Vagina (tissue), 2 donors: ENCODE results near the gene ARPC1A. TPM values are rescaled to one million over a fixed set of nuclear protein-coding genes. Genes with fewer than 3 reads are reported as not detected.

ENCODE experiments used
- DNase-seq, 2 donors: peaks; one replicate each; pipeline ENCODE4 v3.0.0-alpha.2; 2017; ENCODE audit errors: extremely low spot score in 2 of 2
- H3K27ac ChIP-seq: fragments of 200-600 bp; sonication (generic); one replicate; pipeline ENCODE4 v1.5.1; 2019
- H3K27me3 ChIP-seq: fragments of 200-600 bp; sonication (generic); one replicate; pipeline ENCODE4 v1.5.1; 2019
- H3K36me3 ChIP-seq, 2 donors: fragments of 200-600 bp; sonication (generic); one replicate each; pipeline ENCODE4 v1.5.1; 2017 to 2019
- H3K4me1 ChIP-seq: fragments of 200-600 bp; sonication (generic); one replicate; pipeline ENCODE4 v1.5.1; 2019
- H3K4me3 ChIP-seq, 2 donors: fragments of 200-600 bp; sonication (generic); 1 replicate in 1 of 2; 2 replicates in 1 of 2; pipeline ENCODE4 v1.5.1; 2016 to 2019
- H3K9me3 ChIP-seq: fragments of 200-600 bp; sonication (generic); one replicate; pipeline ENCODE4 v1.5.1; 2019
- POLR2A ChIP-seq, 2 donors: fragments of 450-650 bp; IDR thresholded peaks; one replicate each; pipeline ENCODE4 v1.6.1; 2017; ENCODE audit warnings: antibody characterized with exemption in 2 of 2, mild to moderate bottlenecking in 2 of 2, moderate library complexity in 2 of 2
- POLR2AphosphoS5 ChIP-seq, 2 donors: sonication (generic); formaldehyde crosslinking; IDR thresholded peaks; one replicate each; pipeline ENCODE4 v1.9.0; 2017; ENCODE audit warnings: antibody characterized with exemption in 2 of 2, mild to moderate bottlenecking in 2 of 2, low read depth in 1 of 2; ENCODE audit not compliant: insufficient read depth in 1 of 2
- intact Hi-C: fragments of 100-400 bp; cut with DNase I; formaldehyde crosslinking; loops from one replicate; pipeline ENCODE4 v1.15.1; 2023
- total RNA-seq: library from RNA; depleted of rRNA; stranded (reverse); fragments of >200 nt; gene quantifications from one replicate; pipeline ENCODE4 v1.2.3, GENCODE V29; 2016
- TF ChIP-seq, protein P1 (sequence below), 3 experiments: fragments of 450-650 bp in 2 of 3; fragments of 200-600 bp in 1 of 3; sonication (generic) in 1 of 3; IDR thresholded peaks; one replicate each; pipeline ENCODE4 v1.5.1; 2017 to 2019; ENCODE audit warnings: antibody characterized with exemption in 3 of 3, mild to moderate bottlenecking in 2 of 3, moderate library complexity in 2 of 3

The ARPC1A gene
- total RNA-seq, 1 donor from 2014 or later = 106 TPM

DNA sequence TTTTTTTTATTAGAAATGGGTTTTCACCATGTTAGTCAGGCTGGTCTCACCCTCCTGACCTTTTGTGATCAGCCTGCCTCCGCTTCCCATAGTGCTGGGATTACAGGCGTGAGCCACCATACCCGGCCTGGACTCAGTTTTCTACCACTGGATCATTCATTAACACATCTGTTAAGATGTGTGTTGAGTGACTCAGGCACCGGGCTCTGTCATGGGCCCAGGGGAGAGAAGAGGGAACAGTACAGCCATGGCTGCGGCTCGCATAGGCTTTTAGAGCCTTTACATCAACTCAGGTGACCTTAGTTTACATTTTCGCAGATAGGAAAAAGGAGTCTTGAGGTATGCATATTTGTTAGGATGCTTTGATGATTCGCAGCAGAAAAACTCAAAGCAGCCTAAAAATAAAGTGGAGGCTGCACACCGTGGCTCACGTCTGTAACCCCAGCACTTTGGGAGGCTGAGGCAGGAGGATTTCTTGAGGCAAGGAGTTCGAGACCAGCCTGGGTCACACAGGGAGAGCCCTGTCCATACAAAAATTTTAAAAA lies 45.8 kb downstream of the ARPC1A start:
- Histone ChIP-seq H3K4me1 (peaks cover 15% of the 10 kb centered on the region), H3K27ac (no peak overlapping the region), H3K27me3 (no peaks in the 10 kb centered on the region), H3K4me3 (no peak overlapping the region), H3K36me3 (peaks cover 0 to 14% of the 10 kb centered on the region in 2 donors), H3K9me3 (no peaks in the 10 kb centered on the region)
- DNase-seq = no peak
- intact Hi-C loops = no loop called here
- TF ChIP-seq POLR2A (IDR thresholded peaks at IDR 0.05) = no peak
- TF ChIP-seq, protein P1, sequence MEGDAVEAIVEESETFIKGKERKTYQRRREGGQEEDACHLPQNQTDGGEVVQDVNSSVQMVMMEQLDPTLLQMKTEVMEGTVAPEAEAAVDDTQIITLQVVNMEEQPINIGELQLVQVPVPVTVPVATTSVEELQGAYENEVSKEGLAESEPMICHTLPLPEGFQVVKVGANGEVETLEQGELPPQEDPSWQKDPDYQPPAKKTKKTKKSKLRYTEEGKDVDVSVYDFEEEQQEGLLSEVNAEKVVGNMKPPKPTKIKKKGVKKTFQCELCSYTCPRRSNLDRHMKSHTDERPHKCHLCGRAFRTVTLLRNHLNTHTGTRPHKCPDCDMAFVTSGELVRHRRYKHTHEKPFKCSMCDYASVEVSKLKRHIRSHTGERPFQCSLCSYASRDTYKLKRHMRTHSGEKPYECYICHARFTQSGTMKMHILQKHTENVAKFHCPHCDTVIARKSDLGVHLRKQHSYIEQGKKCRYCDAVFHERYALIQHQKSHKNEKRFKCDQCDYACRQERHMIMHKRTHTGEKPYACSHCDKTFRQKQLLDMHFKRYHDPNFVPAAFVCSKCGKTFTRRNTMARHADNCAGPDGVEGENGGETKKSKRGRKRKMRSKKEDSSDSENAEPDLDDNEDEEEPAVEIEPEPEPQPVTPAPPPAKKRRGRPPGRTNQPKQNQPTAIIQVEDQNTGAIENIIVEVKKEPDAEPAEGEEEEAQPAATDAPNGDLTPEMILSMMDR (IDR thresholded peaks at IDR 0.05) = no peak
- no peak for TF ChIP-seq POLR2AphosphoS5 (IDR thresholded peaks at IDR 0.05; ENCODE audit: insufficient read depth in 1 of 2, low read depth in 1 of 2)

DNA sequence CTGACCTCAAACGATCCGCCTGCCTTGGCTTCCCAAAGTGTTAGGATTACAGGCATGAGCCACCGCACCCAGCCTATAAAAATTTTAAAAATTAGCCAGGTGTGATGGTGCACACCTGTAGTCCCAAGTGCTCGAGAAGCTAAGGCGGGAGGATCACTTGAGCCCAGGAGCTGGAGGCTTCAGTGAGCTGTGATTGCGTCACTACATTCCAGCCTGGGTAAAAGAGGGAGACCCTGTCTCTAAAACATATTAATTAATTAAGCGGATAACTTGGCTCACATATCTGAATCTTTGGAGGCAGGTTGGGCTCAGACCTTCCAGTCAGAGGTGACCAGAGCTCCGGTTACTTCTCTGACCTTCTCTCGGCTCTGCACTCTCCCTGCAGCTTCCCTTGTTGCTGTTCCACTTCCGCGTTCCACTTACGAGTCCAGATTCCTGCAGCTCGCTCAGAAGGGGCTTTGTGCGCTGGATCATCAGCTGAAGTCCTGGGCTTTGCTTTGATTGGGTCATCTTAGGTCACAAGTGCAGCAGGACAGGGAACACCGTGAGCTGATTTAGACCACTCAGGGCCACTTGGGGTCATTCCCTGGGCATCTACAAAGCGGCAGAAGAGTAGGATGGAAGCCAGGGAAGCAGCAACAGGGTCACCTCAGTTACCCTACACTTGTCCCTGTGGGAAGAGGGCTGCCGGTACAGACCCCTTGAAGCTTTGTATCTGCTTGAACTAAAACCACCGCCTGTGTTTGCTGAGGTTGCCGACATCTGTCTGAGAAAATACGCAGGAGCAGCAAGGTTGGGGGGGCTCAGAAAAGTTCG lies 46.8 kb downstream of the ARPC1A start:
- H3K36me3 ChIP-seq = peaks cover 0 to 4% of the 10 kb centered on the region in 2 donors
- DNase-seq = no peak
- intact Hi-C loops = no loop called here
- H3K27me3 ChIP-seq = no peaks in the 10 kb centered on the region
- peak overlapping the region; percentile 44 for H3K27ac ChIP-seq
- H3K4me3 ChIP-seq = no peak overlapping the region
- peaks cover 15% of the 10 kb centered on the region for H3K4me1 ChIP-seq
- no peaks in the 10 kb centered on the region for H3K9me3 ChIP-seq
- TF ChIP-seq, protein P1 (IDR thresholded peaks at IDR 0.05) = no peak
- TF ChIP-seq POLR2A (IDR thresholded peaks at IDR 0.05) (no peak), POLR2AphosphoS5 (IDR thresholded peaks at IDR 0.05; ENCODE audit: insufficient read depth in 1 of 2, low read depth in 1 of 2) (no peak)

DNA sequence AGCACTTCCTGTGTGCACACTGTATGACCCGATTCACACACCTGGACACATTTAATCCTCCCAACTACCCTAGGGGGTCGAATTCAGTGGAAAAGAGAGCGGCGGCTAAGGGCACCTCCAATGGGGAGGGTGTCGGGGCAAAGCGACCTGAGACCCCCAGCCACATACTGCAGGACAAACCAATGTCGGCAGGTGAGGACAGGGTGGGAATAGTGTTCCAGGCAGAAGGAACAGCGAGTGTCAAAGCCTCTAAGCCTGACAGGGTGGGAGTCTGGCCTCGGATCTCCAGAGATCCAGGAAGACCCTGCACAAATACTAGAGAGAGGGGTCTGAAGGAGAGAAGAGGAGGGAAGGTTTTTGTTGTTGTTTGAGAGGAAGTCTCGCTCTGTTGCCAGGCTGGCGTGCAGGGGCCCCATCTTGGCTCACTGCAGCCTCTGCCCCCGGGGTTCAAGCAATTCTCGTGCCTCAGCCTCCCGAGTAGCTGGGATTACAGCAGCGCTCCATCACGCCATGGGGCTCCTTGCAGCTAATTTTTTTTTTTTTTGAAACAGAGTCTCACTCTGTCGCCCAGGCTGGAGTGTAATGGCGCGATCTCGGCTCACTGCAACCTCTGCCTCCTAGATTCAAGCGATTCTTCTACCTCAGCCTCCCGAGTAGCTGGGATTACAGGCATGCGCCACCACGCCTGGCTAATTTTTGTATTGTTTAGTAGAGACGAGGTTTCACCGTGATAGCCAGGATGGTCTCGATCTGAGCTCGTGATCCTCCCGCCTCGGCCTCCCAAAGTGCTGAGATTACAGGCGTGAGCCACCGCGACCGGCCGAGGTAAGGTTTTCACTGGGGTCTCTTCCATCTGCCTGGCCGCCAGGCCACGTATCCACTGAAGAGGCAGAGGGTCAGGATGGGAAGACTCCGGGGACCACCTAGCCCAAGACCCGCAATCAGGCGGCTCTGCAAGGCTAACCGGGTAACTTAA lies 47.7 kb downstream of the ARPC1A start:
- Histone ChIP-seq H3K4me1 (peaks cover 22% of the 10 kb centered on the region), H3K4me3 (peak overlapping the region; percentile 90 to 97), H3K9me3 (no peaks in the 10 kb centered on the region), H3K27ac (peak overlapping the region; percentile 84), H3K36me3 (peaks cover 0 to 5% of the 10 kb centered on the region in 2 donors), H3K27me3 (no peaks in the 10 kb centered on the region)
- intact Hi-C loops = no loop called here
- TF ChIP-seq POLR2A (IDR thresholded peaks at IDR 0.05) = no peak
- TF ChIP-seq, protein P1 (IDR thresholded peaks at IDR 0.05) = no peak
- TF ChIP-seq POLR2AphosphoS5 (IDR thresholded peaks at IDR 0.05; ENCODE audit: insufficient read depth in 1 of 2, low read depth in 1 of 2) = no peak
- DNase-seq = no peak

DNA sequence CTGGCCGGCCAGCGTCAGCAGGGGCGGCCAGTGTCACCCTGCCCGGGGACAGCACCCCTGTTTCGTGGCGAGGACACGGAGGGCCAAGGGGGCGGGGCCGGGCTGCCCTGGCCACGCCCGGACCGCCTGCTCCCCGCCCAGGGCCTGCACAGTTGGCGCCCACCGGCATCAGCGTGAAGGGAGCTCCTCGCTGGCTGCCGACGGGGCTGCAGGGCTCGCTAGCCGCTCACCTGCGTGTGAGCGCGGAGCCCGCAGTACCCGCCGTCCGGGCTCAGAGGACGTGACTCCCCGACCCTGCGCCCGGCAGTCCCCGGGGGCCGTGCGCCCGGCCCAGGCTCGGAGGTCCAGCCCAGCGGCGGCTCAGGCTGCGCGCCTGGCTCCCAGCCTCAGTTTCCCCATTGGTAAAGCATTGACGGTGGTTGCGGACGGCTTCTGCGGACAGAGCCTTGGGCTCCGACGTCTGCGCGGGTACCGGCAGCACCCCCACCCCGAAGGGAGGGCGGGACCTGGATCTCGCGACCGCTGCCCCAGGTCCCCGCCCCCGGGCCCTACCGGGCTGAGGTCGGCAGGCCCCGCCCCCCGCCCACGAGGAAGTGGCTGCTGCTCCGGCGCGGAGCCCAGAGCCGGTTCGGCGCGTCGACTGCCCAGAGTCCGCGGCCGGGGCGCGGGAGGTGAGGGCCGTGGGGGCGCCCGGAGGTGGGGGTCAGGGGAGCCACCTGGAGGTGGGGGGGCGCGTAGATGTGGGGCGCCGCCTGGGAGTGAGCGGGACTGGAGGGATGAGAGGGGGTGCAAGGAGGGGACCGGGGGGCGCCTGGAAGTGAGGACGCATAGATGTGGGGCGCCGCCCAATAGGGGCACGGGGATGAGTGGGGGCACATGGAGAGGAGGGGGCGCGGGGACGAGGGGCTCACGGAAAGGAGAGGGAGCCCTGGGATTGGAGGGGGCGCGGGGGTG lies 48.7 kb downstream of the ARPC1A start, which contains the start of gene ARPC1B:
Gene ARPC1B, plus strand, starts transcription at position 620 of the 954 bp plus-strand sequence. CDS start 10,985 bp downstream, outside the sequence.
- no peaks in the 10 kb centered on the region for H3K9me3 ChIP-seq
- DNase-seq = no peak
- H3K27ac ChIP-seq = peak within 1 kb of the TSS; percentile 84
- intact Hi-C loops = no loop called here
- H3K4me1 ChIP-seq = peaks cover 32% of the 10 kb centered on the region
- H3K27me3 ChIP-seq = no peaks in the 10 kb centered on the region
- TF ChIP-seq POLR2A (IDR thresholded peaks at IDR 0.05) (peak in 1 of 2 donors; percentile 33), POLR2AphosphoS5 (IDR thresholded peaks at IDR 0.05; ENCODE audit: insufficient read depth in 1 of 2, low read depth in 1 of 2) (peak in 1 of 2 donors; percentile 9)
- TF ChIP-seq, protein P1 (IDR thresholded peaks at IDR 0.05) = no peak
- peak within 1 kb of the TSS; percentile 90 to 97 for H3K4me3 ChIP-seq
- peaks cover 0 to 5% of the 10 kb centered on the region in 2 donors for H3K36me3 ChIP-seq
